AG09319 (cell line): ENCODE data around the gene MPC2.
"Not testable (repeated sequence)": the region's sequence is repeated elsewhere in the genome, so short reads cannot be mapped to it uniquely, and the experiment has no call there.

Experiments used
- DNase-seq: peaks from one replicate; pipeline ENCODE4 v3.0.0-alpha.2; 2010; ENCODE audit warnings: low read depth; ENCODE audit errors: extremely low read depth
- TF ChIP-seq, protein P1 (sequence below): IDR thresholded peaks from 2 replicates; pipeline ENCODE4 v1.5.1; 2011; ENCODE audit warnings: low read depth, mild to moderate bottlenecking, inconsistent platforms, low read length, moderate library complexity

The MPC2 gene

DNA sequence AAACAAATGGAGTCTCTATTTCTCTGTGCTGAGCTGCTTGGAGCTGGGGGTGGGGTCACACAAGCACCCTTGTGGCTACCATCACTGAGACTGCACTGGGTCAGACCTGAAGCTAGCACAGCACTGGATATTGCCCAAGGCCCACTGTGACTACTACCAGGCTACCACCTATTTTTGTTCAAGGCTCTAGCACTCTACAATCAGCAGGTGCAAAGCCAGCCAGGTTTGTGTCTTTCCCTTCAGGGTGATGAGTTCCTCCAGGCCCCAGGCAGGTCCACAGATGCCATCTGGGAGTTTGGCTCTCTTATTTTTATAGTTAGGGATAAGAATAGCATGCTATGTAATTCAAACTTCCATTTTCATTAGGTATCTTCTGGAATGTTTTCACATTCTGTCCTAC, 46.5 kb downstream of the MPC2 start:
- TF ChIP-seq, protein P1, sequence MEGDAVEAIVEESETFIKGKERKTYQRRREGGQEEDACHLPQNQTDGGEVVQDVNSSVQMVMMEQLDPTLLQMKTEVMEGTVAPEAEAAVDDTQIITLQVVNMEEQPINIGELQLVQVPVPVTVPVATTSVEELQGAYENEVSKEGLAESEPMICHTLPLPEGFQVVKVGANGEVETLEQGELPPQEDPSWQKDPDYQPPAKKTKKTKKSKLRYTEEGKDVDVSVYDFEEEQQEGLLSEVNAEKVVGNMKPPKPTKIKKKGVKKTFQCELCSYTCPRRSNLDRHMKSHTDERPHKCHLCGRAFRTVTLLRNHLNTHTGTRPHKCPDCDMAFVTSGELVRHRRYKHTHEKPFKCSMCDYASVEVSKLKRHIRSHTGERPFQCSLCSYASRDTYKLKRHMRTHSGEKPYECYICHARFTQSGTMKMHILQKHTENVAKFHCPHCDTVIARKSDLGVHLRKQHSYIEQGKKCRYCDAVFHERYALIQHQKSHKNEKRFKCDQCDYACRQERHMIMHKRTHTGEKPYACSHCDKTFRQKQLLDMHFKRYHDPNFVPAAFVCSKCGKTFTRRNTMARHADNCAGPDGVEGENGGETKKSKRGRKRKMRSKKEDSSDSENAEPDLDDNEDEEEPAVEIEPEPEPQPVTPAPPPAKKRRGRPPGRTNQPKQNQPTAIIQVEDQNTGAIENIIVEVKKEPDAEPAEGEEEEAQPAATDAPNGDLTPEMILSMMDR, result no peak
- DNase-seq, result no peak

- not testable (repeated sequence) for DNase-seq
Measured at GRCh38 chr1:167887187-167887586, 49.7 kb downstream of the MPC2 start.

DNA sequence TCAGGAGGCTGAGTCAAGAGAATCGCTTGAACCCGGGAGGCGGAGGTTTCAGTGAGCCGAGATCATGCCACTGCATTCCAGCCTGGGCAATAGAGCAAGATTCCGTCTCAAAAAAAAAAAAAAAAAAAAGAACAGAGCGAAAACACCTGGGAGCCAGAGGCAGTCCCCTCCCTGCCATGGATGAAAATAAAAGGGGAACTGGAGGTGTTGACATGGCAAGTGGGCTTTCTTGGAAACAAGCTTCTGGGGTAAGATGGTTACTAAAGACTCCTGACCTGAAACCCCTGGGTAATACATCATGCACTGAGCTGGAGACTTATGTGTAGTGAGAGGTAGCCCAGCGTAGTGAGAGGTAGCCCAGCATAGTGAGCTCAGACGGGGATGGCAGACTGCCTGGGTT, 54.5 kb downstream of the MPC2 start:
- TF ChIP-seq, protein P1, result no peak
- DNase-seq, result no peak

DNA sequence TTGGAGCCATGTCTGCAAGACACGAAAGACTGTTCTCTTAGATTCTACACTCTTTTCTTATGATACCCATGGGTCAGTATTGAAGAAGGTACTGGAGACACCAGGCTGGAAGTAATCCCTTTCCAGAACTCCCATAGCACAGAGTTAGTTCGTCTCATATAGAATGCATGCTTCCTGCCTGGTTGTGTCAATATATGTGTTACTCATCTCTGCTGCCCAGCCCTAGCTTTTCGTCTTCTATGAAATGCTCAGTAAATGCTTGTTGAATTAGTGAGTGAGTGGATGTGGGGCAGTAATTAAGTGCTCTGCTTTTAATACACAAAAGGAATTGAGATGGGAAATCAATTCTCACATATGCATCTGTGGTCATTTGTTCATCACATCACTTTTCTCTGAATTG, 55.1 kb downstream of the MPC2 start:
- no peak for DNase-seq
- TF ChIP-seq, protein P1, result no peak

DNA sequence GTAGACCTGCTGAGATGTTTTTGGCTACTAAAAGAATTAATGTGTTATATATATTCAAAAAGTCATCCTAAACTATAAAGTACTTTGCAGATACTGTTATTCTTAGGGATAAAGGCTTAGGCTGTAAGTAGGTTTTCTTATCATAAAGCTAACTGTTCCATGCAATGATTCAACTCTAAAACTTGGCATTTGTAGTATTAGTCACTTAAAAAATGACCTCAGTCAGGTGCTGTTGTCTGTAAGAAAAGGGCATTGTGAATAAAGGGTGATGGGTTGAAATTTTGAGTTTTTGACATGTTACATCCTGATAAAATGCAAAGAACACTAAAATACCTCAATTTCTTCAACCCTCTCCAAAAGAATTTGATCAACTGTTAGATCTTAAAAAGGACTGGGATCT, 55.8 kb downstream of the MPC2 start:
- DNase-seq, result no peak
- TF ChIP-seq, protein P1, result no peak

GRCh38 chr1:167880580-167881021, 56.3 kb downstream of the MPC2 start:
- DNase-seq, result no peak
- TF ChIP-seq, protein P1, result no peak

GRCh38 chr1:167879508-167879907, 57.4 kb downstream of the MPC2 start:
- TF ChIP-seq, protein P1, result no peak
- DNase-seq, result no peak

GRCh38 chr1:167878372-167879160, 58.3 kb downstream of the MPC2 start:
- no peak for DNase-seq

More at GRCh38 chr1:167878372-167879160, 58.3 kb downstream of the MPC2 start:
- TF ChIP-seq, protein P1, result no peak
